ENCODE data around the gene ADCY7.

ADCY7 gene

GRCh38 chr16:50315346-50315997, 49.1 kb downstream of the ADCY7 start:
- peak; percentile 26 for DNase-seq

GRCh38 chr16:50316102-50316847, 49.9 kb downstream of the ADCY7 start:
- DNase-seq, result peak; percentile 10

DNA sequence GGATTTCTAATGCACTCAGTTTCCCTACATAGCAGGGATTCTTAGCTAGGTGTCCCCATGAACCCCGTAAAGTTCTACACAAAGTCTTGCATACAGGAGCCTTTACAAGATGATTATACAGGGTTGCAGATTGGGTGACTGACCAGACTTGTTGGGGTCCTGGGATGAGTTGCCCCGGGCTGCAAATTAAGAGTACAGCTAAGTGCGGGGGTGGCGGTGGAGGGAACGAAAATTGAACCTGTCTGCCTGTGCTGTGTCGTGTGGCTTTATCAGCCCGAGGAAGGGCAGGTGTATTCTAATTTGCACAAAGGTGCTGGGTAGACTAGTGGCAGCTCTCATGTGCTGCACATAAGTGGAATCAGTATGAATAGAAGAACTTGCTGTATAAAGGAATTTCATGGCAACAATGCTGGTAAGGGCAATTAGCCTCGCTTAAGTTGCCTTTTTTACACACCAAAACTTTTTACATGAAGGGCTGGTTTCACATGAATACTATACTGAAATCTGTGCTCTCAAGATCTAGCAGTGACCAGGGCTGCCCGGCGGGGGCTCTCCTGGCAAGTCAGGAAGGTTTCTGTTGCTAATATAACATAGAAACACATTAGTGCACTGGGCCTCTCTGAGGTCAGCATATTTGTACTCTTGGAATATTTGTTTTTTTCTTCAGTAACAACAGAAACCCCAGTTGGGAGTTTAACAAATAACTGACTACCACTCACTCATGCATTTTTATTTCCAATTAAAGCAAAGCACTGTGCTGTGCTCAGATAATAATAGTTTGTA, 50.7 kb downstream of the ADCY7 start:
- DNase-seq, result peak; percentile 17

DNA sequence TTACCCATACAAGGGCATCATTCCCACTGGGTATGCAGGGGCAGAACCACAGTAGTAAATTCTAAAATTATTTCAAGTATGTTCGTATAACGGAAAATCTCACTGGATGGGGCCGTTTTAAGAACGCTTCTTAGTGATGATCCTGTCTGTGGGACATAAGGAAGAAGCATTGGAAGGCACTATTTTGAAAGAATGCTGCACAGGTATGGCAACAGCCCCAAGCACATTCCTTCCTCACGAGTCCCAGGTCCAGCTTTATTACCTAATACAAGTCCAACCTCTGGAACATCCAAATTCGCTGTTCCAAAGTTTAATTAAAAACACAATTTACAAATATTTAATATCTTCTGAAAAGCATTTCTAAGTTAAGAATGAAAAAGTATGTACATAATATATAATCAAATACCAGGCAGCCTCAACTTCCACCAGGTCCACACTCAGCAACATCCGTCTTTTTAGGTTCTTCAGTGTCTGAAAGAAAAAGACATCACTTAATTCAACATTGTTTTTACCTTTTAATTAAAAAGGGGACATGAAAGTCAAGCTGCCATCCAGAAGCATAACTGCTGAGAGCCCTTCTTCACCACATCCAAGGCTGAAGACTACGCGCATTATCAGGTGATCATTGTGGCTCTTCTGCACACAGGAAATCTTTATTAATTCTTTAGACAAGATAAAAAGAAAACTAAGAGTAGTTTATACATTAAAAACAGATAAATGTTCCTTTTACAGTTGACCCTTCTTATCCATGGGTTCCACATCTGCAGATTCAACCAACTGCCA, 52.6 kb downstream of the ADCY7 start:
- no peak for DNase-seq

DNA sequence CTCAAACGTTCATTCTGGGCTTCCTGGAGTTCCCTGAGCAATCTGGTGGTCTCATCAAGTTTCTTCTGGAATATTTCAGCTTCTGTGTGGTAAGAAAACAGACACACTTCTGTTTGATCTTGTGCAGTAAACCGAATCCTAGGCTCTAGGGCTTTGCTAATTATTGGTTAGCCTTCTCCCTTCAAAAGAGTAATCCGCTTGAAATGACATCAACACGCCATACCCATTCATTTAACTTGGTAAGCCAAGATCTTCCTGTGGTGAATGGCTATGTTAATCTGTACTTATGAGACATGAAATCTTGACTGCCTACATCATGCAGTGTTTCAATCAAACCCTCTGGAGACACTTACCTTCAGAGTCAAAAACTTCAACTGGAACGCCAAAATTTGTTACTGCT, 54.0 kb downstream of the ADCY7 start:
- peak; percentile 14 for DNase-seq

DNA sequence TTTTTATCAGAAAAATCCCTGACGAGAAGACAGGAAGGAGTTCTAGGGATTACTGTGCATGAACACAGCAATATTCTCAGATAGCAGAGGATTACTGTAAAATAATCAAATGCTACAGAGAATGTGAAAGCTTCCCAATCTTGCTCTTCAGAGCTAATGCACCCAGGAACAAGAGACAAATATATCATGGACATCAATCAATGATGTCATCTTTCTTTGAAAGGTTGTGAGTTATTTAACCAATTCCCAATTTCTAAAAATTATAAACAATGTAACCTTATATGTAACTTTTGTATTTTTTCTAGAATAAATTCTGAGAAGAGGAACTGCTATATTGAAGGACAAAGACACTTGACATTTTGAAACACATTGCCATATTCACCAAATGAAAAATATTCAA, 56.0 kb downstream of the ADCY7 start:
- no peak for DNase-seq

- DNase-seq, result no peak
Observed at GRCh38 chr16:50323335-50324011, 57.1 kb downstream of the ADCY7 start.

DNA sequence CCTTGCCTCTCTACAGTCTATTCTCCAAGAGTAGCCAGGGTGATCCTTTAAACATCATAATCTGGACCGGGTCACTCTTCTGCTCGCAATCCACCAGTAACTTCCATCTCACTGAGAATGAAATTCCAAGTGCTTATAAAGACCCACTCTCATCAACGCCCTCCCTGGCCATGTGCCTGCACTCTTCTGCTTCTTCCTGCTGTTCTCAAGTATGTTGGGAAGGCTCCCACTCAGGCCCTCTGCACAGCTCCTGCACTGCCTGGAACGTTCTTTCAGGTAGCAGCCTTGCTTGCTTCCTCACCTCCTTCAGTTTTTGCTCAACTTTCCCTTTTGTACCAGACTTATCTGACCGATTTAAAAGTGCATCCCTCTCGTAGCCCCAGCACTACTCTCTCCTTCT, 58.0 kb downstream of the ADCY7 start:
- no peak for DNase-seq

DNA sequence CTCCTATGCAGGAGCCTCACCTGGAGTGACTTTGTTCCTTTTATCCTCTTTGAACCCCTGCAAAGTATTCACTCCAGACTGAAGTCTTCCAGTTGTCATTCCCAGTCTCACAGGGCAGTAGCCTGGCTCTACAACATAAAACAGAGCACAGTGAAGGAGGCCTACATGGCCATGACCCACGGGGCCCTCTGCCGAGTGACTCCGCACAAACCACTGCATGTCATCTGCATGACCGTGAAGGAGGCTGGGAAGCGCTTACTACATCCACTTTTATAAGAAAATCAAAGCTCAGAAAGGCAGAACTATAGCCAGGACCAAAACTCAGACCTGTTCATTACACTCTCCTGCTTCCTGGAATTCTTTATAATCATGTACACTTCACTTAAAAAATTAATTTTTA, 59.9 kb downstream of the ADCY7 start:
- no peak for DNase-seq

DNA sequence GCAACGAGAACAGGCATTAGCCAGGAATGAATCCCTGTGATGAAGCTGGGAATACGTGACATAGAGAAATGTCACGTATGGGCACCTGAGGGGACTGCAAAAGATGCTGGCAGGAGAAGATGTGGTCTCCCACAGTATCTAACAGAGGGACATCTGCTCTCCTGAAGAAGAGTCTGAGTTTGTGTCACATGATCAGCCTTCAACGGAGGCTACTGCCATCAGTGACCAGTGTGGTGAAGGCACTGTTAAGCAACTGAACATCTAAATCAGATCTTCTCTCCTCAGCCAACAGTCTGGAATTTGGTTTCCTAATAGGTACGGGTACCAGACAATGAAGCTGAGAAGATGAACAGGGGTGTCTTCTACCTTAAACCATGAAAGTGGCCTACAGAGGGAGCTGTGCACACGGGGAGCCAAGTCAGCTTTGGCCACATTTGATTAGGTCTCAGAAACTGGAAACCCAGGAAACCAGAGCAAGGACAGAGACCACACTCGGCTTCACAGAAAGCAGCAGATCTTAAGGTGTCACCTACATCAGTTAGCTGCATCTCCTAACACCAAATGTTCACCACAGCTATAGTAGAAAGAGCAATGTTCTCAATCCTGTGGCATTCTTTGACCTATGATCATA, 60.6 kb downstream of the ADCY7 start:
- no peak for DNase-seq

DNA sequence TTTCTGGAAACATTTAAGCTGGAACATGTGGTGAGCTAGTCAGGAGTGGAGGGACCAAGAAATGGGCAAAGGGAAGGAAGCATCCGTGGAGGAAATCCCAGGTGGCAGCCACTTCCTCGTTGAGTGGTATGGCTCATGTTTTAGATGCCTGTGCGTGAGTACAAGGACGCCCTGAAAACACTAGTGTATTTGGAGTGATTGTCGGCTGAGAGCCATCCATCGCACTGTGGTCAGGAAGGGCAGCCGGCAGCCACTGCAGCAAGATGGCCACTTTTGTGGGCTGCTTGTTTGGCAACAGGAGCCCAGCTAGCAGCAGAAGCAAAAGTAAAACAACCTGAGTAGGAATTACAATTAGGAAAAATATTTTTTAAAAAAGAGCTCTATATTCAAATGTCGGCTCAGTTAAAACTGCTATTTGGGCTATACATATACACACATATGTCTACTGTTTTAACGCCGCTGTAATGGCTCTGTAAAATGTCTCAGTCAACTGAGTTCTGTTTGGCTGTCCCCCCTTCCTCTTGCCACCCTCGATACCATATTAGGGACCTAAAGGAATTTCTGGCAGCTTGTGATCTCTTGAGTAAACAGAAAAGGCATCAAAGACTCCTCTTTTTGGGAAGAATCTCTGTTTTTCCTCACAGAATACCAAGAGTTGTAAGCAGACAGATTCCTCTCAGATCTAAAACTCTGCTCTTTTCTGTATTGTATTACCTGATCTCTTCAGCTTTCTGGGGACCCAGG, 63.3 kb downstream of the ADCY7 start:
- DNase-seq, result no peak

DNA sequence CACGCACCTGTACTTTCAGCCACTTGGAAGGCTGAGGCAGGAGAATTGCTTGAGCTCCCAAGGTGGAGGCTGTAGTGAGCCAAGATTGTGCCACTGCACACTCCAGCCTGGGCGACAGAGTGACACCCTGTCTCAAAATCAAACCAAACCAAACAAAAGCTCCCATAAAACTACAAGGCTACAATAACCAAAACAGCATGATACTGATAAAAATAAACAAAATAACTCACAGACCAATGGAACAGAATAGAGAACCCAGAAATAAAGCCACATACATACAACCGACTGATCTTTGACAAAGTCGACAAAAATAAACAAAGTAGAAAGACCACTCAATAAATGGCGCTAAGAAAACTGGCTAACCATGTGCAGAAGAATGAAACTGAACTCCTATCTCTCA, 65.2 kb downstream of the ADCY7 start:
- DNase-seq, result no peak

DNA sequence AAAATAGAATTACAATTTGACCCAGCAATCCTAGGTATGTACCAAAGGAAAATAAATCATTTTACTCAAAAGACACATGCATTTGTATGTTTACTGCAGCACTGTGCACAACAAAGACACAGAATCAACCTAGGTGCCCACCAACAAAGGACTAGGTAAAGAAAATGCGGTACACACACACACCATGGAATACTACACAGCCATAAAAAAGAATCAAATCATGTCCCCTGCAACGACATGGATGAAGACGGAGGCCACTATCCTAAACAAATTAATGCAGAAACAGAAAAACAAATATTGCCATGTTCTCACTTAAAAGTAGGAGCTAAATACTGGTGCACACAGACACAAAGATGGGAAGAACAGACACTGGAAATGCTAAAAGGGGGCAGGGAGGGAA, 66.2 kb downstream of the ADCY7 start:
- DNase-seq, result no peak

GRCh38 chr16:50334106-50334975, 68.0 kb downstream of the ADCY7 start:
- DNase-seq, result no peak

DNA sequence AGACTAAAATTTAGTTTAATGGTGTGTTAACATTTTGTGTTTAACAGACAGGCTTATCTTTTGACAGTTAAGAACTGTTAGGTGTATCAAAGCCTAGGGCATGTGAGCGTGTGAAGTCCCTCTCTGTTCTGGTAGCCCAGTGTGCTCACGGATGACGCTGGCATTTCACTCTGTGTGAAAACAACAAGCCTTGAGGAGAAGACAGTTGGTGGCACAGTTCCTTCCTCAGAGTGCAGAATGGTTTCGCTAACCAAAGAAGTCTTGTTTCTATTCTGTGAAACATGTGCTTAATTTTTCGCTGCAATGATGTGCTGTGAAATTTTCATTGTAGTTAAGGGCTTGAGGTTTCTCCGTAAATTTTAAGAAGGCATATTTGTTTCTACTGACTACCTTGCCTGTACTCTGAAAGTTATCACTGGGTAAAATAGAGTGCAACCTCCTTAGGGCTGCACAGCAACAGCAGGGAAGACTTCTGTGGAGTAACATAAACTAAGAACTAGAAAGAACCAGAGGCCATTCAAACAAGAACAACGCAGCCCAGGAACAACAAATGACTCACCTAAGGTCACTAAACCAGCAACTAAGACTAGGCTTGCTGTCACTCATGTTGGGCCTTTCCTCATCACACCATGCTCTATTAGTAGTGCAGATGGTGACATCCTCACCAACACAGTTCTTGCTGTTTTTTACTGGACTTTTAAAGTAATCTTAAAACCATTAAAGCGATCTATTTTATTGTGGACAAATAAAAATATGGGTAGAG, 69.0 kb downstream of the ADCY7 start:
- no peak for DNase-seq

DNA sequence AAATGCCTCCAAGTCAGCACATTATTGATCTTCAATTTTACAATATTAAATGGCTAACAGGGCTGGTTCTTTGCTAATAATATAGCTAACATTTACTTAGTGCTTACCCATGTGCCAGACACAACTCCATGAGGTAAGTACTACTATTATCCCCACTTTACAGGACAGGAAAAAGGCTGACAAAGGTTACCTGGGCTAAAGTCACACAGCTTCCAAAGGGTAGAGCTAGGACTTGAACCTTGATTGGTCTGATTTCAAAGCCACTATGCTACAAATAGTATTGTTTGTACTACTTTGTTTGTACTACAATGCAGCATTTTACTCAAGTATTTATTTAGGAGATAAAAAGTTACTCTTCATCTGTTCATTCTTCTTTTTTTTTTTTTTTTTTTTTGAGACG, 70.5 kb downstream of the ADCY7 start:
- DNase-seq, result no peak

DNA sequence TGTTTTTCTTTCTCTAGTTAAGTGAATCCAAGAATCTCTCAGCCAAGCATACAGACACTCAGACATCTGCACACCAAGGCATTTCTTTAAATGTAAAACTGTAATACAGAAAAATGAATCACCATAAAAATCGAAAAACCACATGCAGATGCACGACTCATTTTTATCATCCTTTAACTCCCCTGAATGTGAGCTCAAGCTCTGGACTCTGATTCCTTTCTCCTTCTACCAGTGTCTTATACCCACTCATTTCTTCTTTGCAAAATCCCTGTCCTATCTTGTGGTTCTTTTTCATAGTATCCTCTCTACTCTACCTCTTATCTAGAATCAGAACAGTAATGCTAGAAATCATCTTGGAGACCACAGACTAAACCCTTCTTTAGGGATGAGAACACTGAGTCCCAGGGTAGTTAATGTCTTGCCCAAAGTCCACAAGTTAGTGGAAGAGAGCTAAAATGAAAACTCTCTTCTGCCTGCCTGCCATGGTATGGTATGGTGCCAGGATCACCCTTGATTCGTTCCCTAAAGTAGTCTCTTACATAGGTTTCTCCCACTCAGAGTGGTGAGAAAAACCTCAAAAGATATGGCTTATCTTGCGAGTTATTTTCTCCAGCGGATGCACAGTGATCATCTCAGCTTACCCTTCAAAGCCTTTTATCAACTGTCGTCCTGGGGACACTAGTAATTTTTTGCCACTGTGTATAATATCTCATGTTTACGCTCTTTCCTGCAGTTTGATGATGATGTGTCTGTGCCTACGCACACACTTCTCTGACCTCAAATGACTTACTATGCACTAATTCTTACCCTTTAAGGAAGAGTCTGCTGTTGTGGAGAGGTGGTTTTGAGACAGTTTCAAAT, 72.2 kb downstream of the ADCY7 start:
- no peak for DNase-seq

DNA sequence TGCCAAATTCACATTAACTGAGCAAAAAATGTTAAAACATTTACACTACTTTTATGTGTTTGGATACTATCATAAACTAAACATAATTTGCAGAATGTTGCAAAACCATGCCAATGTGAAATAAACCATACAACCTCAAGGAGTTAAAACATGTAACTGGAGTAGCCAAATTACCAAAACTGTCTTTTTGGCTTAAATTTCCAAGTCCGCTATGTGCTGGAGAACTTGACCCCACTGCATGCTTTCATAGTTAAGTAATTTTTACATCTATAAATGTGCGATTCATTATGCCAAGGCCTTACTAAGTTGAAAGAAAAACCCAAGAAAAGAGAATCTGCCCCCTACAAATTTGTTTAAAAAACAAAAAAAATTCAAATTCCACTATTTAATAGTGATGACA, 74.2 kb downstream of the ADCY7 start:
- no peak for DNase-seq
